MM.1S (cell line): ENCODE results near the gene NCKAP5.

Experiments used
- DNase-seq: peaks from one replicate; pipeline ENCODE4 v3.0.0-alpha.2; 2015
- H2AFZ ChIP-seq: fragments of 300-600 bp; sonication (generic); 2 replicates; pipeline ENCODE4 v1.6.0; 2016; ENCODE audit warnings: antibody characterized with exemption, low read length
- H3F3A ChIP-seq: fragments of 300-600 bp; sonication (generic); 2 replicates; pipeline ENCODE4 v1.6.1; 2016; ENCODE audit warnings: mild to moderate bottlenecking, antibody characterized with exemption, low read length, moderate library complexity, mixed read lengths; ENCODE audit not compliant: insufficient read depth
- H3K27ac ChIP-seq: fragments of 300-600 bp; sonication (generic); 2 replicates; pipeline ENCODE4 v1.5.1; 2016; ENCODE audit warnings: mild to moderate bottlenecking, low read length
- H3K27me3 ChIP-seq: fragments of 300-600 bp; sonication (generic); replicated peaks from 2 replicates; pipeline ENCODE4 v1.6.0; 2016; ENCODE audit warnings: low read length; ENCODE audit not compliant: insufficient read depth
- H3K36me3 ChIP-seq: fragments of 300-600 bp; sonication (generic); replicated peaks from 2 replicates; pipeline ENCODE4 v1.6.1; 2016; ENCODE audit warnings: mild to moderate bottlenecking, low read length, mixed read lengths; ENCODE audit not compliant: insufficient read depth
- H3K4me1 ChIP-seq: fragments of 300-600 bp; sonication (generic); 2 replicates; pipeline ENCODE4 v1.6.1; 2016; ENCODE audit warnings: low read length, mixed read lengths
- H3K4me2 ChIP-seq: fragments of 300-600 bp; sonication (generic); 2 replicates; pipeline ENCODE4 v1.6.0; 2016; ENCODE audit warnings: low read depth, low read length
- H3K4me3 ChIP-seq: fragments of 300-600 bp; sonication (generic); 2 replicates; pipeline ENCODE4 v1.5.1; 2016; ENCODE audit warnings: low read length, mixed read lengths
- H3K79me2 ChIP-seq: fragments of 300-600 bp; sonication (generic); 2 replicates; pipeline ENCODE4 v1.6.1; 2016; ENCODE audit warnings: mixed run types, low read length, mixed read lengths
- H3K9ac ChIP-seq: fragments of 300-600 bp; sonication (generic); 2 replicates; pipeline ENCODE4 v1.6.1; 2016; ENCODE audit warnings: low read length, mixed read lengths
- H3K9me2 ChIP-seq: fragments of 300-600 bp; sonication (generic); replicated peaks from 2 replicates; pipeline ENCODE4 v1.6.1; 2016; ENCODE audit warnings: mild to moderate bottlenecking, low read length, mixed read lengths; ENCODE audit not compliant: insufficient read depth
- H3K9me3 ChIP-seq: fragments of 300-600 bp; sonication (generic); replicated peaks from 2 replicates; pipeline ENCODE4 v1.6.1; 2016; ENCODE audit warnings: mild to moderate bottlenecking, low read length, mixed read lengths; ENCODE audit not compliant: insufficient read depth
- H4K20me1 ChIP-seq: fragments of 300-600 bp; sonication (generic); 2 replicates; pipeline ENCODE4 v1.6.1; 2016; ENCODE audit warnings: mild to moderate bottlenecking, low read length, moderate library complexity, mixed read lengths; ENCODE audit not compliant: insufficient read depth
- CTCF ChIP-seq: fragments of 300-600 bp; sonication (generic); IDR thresholded peaks from 2 replicates; pipeline ENCODE4 v1.5.1; 2016; ENCODE audit warnings: antibody characterized with exemption, low read length, mixed read lengths
- EZH2 ChIP-seq: fragments of 300-600 bp; sonication (generic); optimal IDR thresholded peaks from 2 replicates; pipeline ENCODE3; 2017; ENCODE audit warnings: low read depth, mild to moderate bottlenecking, antibody characterized with exemption, low read length, mixed read lengths
- EZH2phosphoT487 ChIP-seq: fragments of 300-600 bp; sonication (generic); IDR thresholded peaks from 2 replicates; pipeline ENCODE4 v1.6.1; 2018; ENCODE audit warnings: antibody characterized with exemption, low read length

NCKAP5 gene

GRCh38 chr2:133606616-133607015 is 38.4 kb upstream of the NCKAP5 start:
- H3F3A ChIP-seq = no peaks in the 10 kb centered on the region
- H3K36me3 ChIP-seq = no peaks in the 10 kb centered on the region
- H3K27ac ChIP-seq = no peak overlapping the region
- no peaks in the 10 kb centered on the region for H3K9me2 ChIP-seq
- no peak overlapping the region for H3K4me3 ChIP-seq
- H3K9me3 ChIP-seq = no peaks in the 10 kb centered on the region
- H2AFZ ChIP-seq = no peak overlapping the region
- DNase-seq = no peak
- no peak overlapping the region for H3K4me2 ChIP-seq
- H3K9ac ChIP-seq = no peak overlapping the region
- no peaks in the 10 kb centered on the region for H3K4me1 ChIP-seq
- H3K79me2 ChIP-seq = no peaks in the 10 kb centered on the region
- H4K20me1 ChIP-seq = no peaks in the 10 kb centered on the region
- no peaks in the 10 kb centered on the region for H3K27me3 ChIP-seq
- TF ChIP-seq EZH2 (no peak), EZH2phosphoT487 (no peak), CTCF (no peak)

GRCh38 chr2:133605766-133606137 is 37.5 kb upstream of the NCKAP5 start:
- Histone ChIP-seq H3K27me3 (no peaks in the 10 kb centered on the region), H3K4me2 (no peak overlapping the region), H3K79me2 (no peaks in the 10 kb centered on the region), H2AFZ (no peak overlapping the region), H3K27ac (no peak overlapping the region), H3K36me3 (no peaks in the 10 kb centered on the region), H4K20me1 (no peaks in the 10 kb centered on the region), H3K9ac (no peak overlapping the region), H3K4me1 (no peaks in the 10 kb centered on the region), H3K9me2 (no peaks in the 10 kb centered on the region), H3K9me3 (no peaks in the 10 kb centered on the region), H3K4me3 (no peak overlapping the region), H3F3A (no peaks in the 10 kb centered on the region)
- no peak for DNase-seq
- TF ChIP-seq EZH2phosphoT487 = no peak
- TF ChIP-seq CTCF = no peak
- TF ChIP-seq EZH2 = no peak

GRCh38 chr2:133605011-133605765 is 36.9 kb upstream of the NCKAP5 start:
- DNase-seq = no peak
- Histone ChIP-seq H3K9me2 (no peaks in the 10 kb centered on the region), H3K27me3 (no peaks in the 10 kb centered on the region), H3K36me3 (no peaks in the 10 kb centered on the region), H3K79me2 (no peaks in the 10 kb centered on the region), H3K27ac (no peak overlapping the region), H4K20me1 (no peaks in the 10 kb centered on the region), H3K4me3 (no peak overlapping the region), H3K4me1 (no peaks in the 10 kb centered on the region), H3F3A (no peaks in the 10 kb centered on the region), H3K9me3 (no peaks in the 10 kb centered on the region), H3K9ac (no peak overlapping the region), H2AFZ (no peak overlapping the region), H3K4me2 (no peak overlapping the region)
- TF ChIP-seq EZH2phosphoT487 (no peak), CTCF (no peak), EZH2 (no peak)
